GM23338 (cell line): ENCODE measurements around the gene KCNJ16. TPM values are rescaled to one million over a fixed set of nuclear protein-coding genes. Genes with fewer than 3 reads are reported as not detected.

ENCODE experiments used
- ATAC-seq: fragments of 200-7000 bp; cut with Tn5 transposase; 3 replicates; pipeline ENCODE4 v1.9.1; 2020
- DNase-seq: peaks from one replicate; pipeline ENCODE4 v3.0.0-alpha.2; 2015; ENCODE audit warnings: low spot score
- H2AFZ ChIP-seq: fragments of 200-600 bp; sonication (generic); 2 replicates; pipeline ENCODE4 v1.8.0; 2016; ENCODE audit warnings: antibody characterized with exemption, mild to moderate bottlenecking, moderate library complexity
- H3F3A ChIP-seq: fragments of 200-600 bp; sonication (generic); replicated peaks from 2 replicates; pipeline ENCODE4 v1.8.0; 2017; ENCODE audit warnings: antibody characterized with exemption, mixed run types, low read depth
- H3K27ac ChIP-seq: fragments of 200-600 bp; sonication (generic); 2 replicates; pipeline ENCODE4 v1.6.1; 2016; ENCODE audit warnings: low read depth
- H3K27me3 ChIP-seq: fragments of 200-600 bp; sonication (generic); 2 replicates; pipeline ENCODE4 v1.8.0; 2016; ENCODE audit warnings: mild to moderate bottlenecking, mixed run types, moderate library complexity; ENCODE audit not compliant: insufficient read depth
- H3K36me3 ChIP-seq: fragments of 200-600 bp; sonication (generic); 2 replicates; pipeline ENCODE4 v1.8.0; 2016; ENCODE audit warnings: mild to moderate bottlenecking; ENCODE audit not compliant: insufficient read depth
- H3K4me1 ChIP-seq: fragments of 200-600 bp; sonication (generic); 2 replicates; pipeline ENCODE4 v1.8.0; 2016; ENCODE audit warnings: mild to moderate bottlenecking, moderate library complexity; ENCODE audit not compliant: insufficient read depth
- H3K4me2 ChIP-seq: fragments of 200-600 bp; sonication (generic); 2 replicates; pipeline ENCODE4 v1.7.1; 2017; ENCODE audit warnings: mixed run types
- H3K4me3 ChIP-seq: fragments of 200-600 bp; sonication (generic); 2 replicates; pipeline ENCODE4 v1.6.1; 2016; ENCODE audit warnings: mixed run types
- H3K79me2 ChIP-seq: fragments of 200-600 bp; sonication (generic); replicated peaks from 2 replicates; pipeline ENCODE4 v1.8.0; 2017; ENCODE audit warnings: mild to moderate bottlenecking; ENCODE audit not compliant: insufficient read depth
- H3K9me2 ChIP-seq: fragments of 200-600 bp; sonication (generic); 2 replicates; pipeline ENCODE4 v1.8.0; 2017; ENCODE audit not compliant: insufficient read depth
- H4K20me1 ChIP-seq: fragments of 200-600 bp; sonication (generic); replicated peaks from 2 replicates; pipeline ENCODE4 v1.8.0; 2017; ENCODE audit warnings: mild to moderate bottlenecking; ENCODE audit not compliant: insufficient read depth
- H3K27ac Mint-ChIP-seq: 2 replicates; pipeline ENCODE4 v1.8.0; 2020; ENCODE audit warnings: inconsistent platforms, mild to moderate bottlenecking, moderate library complexity, mixed read lengths
- H3K27me3 Mint-ChIP-seq: 3 replicates; pipeline ENCODE4 v1.8.0; 2022; ENCODE audit warnings: low read depth, mild to moderate bottlenecking, moderate library complexity, mixed read lengths, inconsistent platforms; ENCODE audit not compliant: insufficient read depth, poor library complexity
- H3K36me3 Mint-ChIP-seq: 3 replicates; pipeline ENCODE4 v1.8.0; 2021; ENCODE audit warnings: low read depth, mild to moderate bottlenecking, inconsistent platforms, moderate library complexity, mixed read lengths
- H3K4me1 Mint-ChIP-seq: 3 replicates; pipeline ENCODE4 v1.8.0; 2020; ENCODE audit warnings: mild to moderate bottlenecking, inconsistent platforms, mixed read lengths
- H3K4me3 Mint-ChIP-seq: 3 replicates; pipeline ENCODE4 v1.8.0; 2021; ENCODE audit warnings: moderate library complexity, mild to moderate bottlenecking, inconsistent platforms, mixed read lengths
- H3K9me3 Mint-ChIP-seq: 3 replicates; pipeline ENCODE4 v1.8.0; 2020; ENCODE audit warnings: moderate library complexity, mild to moderate bottlenecking, inconsistent platforms, mixed read lengths
- CTCF ChIP-seq, 2 experiments: fragments of 200-600 bp in 1 of 2; sonication (generic) in 1 of 2; conservative IDR thresholded peaks; 2 replicates each; pipeline versions ENCODE4 v1.5.1 to v1.6.1; 2016 to 2017; ENCODE audit warnings: antibody characterized with exemption in 2 of 2, low read depth in 2 of 2, mild to moderate bottlenecking in 2 of 2, moderate library complexity in 1 of 2
- ETS1 ChIP-seq: IDR thresholded peaks from 2 replicates; pipeline ENCODE4 v1.6.1; 2016; ENCODE audit warnings: antibody characterized with exemption
- EZH2 ChIP-seq: fragments of 200-600 bp; sonication (generic); IDR thresholded peaks from one replicate; pipeline ENCODE4 v1.8.0; 2017; ENCODE audit warnings: antibody characterized with exemption, mild to moderate bottlenecking, low read depth; ENCODE audit not compliant: unreplicated experiment
- JUNB ChIP-seq: IDR thresholded peaks from one replicate; pipeline ENCODE4 v1.6.1; 2016; ENCODE audit warnings: antibody characterized with exemption; ENCODE audit not compliant: unreplicated experiment
- NANOG ChIP-seq: IDR thresholded peaks from 2 replicates; pipeline ENCODE4 v1.6.1; 2016; ENCODE audit warnings: antibody characterized with exemption, borderline replicate concordance
- POLR2AphosphoS5 ChIP-seq: IDR thresholded peaks from 2 replicates; pipeline ENCODE4 v1.6.1; 2016; ENCODE audit warnings: antibody characterized with exemption, low read depth
- REST ChIP-seq: IDR thresholded peaks from one replicate; pipeline ENCODE4 v1.6.1; 2018; ENCODE audit warnings: antibody characterized with exemption; ENCODE audit not compliant: unreplicated experiment
- STAT1 ChIP-seq: IDR thresholded peaks from one replicate; pipeline ENCODE4 v1.6.1; 2016; ENCODE audit warnings: antibody characterized with exemption; ENCODE audit not compliant: unreplicated experiment
- ZNF114 ChIP-seq: fragments of 250-450 bp; sonication (Bioruptor Pico); IDR thresholded peaks from 2 replicates; pipeline ENCODE4 v1.5.0; 2020; ENCODE audit warnings: mild to moderate bottlenecking, moderate library complexity
- polyA plus RNA-seq: library from polyadenylated mRNA; unstranded; fragments of >200 nt; fragmentation: Nextera tagmentation; extraction: Ambion mirVana; gene quantifications from 2 replicates; pipeline ENCODE4 v1.2.1, GENCODE V29; 2016
- total RNA-seq: library from RNA; depleted of rRNA; stranded (reverse); fragments of >200 nt; shearing (Covaris generic); gene quantifications from 2 replicates; pipeline ENCODE4 v1.2.3, GENCODE V29; 2014

Gene KCNJ16
- total and polyA plus RNA-seq, 2 experiments from 2014 or later = not detected

- TF ChIP-seq REST (no peak), CTCF (conservative IDR thresholded peaks at IDR 0.05; ENCODE audit: low read depth in 2 of 2) (no peak), ETS1 (no peak)
These were observed 52.3 kb downstream of the KCNJ16 start (continued) for GRCh38 chr17:70127221-70127873.

GRCh38 chr17:70128727-70129238, 53.8 kb downstream of the KCNJ16 start:
- Histone ChIP-seq H3K9me2 (peaks cover 11% of the 10 kb centered on the region), H3F3A (no peaks in the 10 kb centered on the region), H3K27me3 (no peaks in the 10 kb centered on the region), H4K20me1 (no peaks in the 10 kb centered on the region), H3K4me1 (no peaks in the 10 kb centered on the region), H3K4me2 (no peak overlapping the region), H2AFZ (peak overlapping the region; percentile 11; the same call in 1 of the 2 replicates), H3K27ac (no peak overlapping the region), H3K4me3 (no peak overlapping the region), H3K36me3 (no peaks in the 10 kb centered on the region), H3K79me2 (no peaks in the 10 kb centered on the region)
- H3K9me3 Mint-ChIP-seq = no peaks in the 10 kb centered on the region; the same call in 2 of the 3 replicates
- H3K4me3 Mint-ChIP-seq = no peak overlapping the region
- H3K4me1 Mint-ChIP-seq = peaks cover 7% of the 10 kb centered on the region
- H3K36me3 Mint-ChIP-seq = no peaks in the 10 kb centered on the region; the same call in 2 of the 3 replicates
- no peaks in the 10 kb centered on the region for H3K27me3 Mint-ChIP-seq
- no peak for DNase-seq
- ATAC-seq = no peak
- no peak overlapping the region for H3K27ac Mint-ChIP-seq
- TF ChIP-seq JUNB (no peak), EZH2 (no peak), ZNF114 (no peak), ETS1 (no peak), NANOG (no peak), POLR2AphosphoS5 (no peak), STAT1 (no peak), REST (no peak)
